HCT116 (cell line): ENCODE measurements around the gene SMG5. TPM values are rescaled to one million over a fixed set of nuclear protein-coding genes. Genes with fewer than 3 reads are reported as not detected.

Source experiments
- ATAC-seq: fragments of 200-7000 bp; cut with Tn5 transposase; 2 replicates; pipeline ENCODE4 v1.9.1; 2020; ENCODE audit warnings: mild to moderate bottlenecking, moderate library complexity
- BruUV-seq: library from RNA; stranded (reverse); fragments of 400-500 nt; replicated peaks from 2 replicates; lab custom pipeline; 2021; lab: Mats Ljungman, UMichigan
- CTCF ChIA-PET: fragments of 300-600 bp; sonication (Branson Sonifier 250); formaldehyde crosslinking; loops from one replicate; lab custom pipeline; 2021; ENCODE audit warnings: antibody characterized with exemption; lab: Charles Lee
- POLR2A ChIA-PET: fragments of 300-600, 350-600 bp; sonication (Branson Sonifier 250); formaldehyde crosslinking; loops from one replicate; lab custom pipeline; 2021; ENCODE audit warnings: antibody characterized with exemption; lab: Charles Lee
- RAD21 ChIA-PET, 2 experiments: fragments of 300-600 bp; sonication (Branson Sonifier 250); formaldehyde crosslinking; loops; one replicate each; lab custom pipeline; 2023; ENCODE audit warnings: low total read pairs in 2 of 2; ENCODE audit not compliant: uncharacterized antibody in 2 of 2, unreplicated experiment in 2 of 2, low non-redundant PET in 1 of 2; lab: Charles Lee
- DNase-seq: peaks from one replicate; pipeline ENCODE4 v3.0.0-alpha.2; 2010; ENCODE audit warnings: low read depth, low spot score
- H2AFZ ChIP-seq: fragments of 200-600 bp; shearing (Covaris generic), sonication (generic); 2 replicates; pipeline ENCODE4 v1.6.1; 2017; ENCODE audit warnings: low read depth, mixed run types, mixed read lengths, antibody characterized with exemption, low read length; ENCODE audit not compliant: poor library complexity, severe bottlenecking
- H3K27ac ChIP-seq: 2 replicates; pipeline ENCODE4 v1.5.1; 2012; ENCODE audit warnings: low read depth, low read length
- H3K27me3 ChIP-seq: fragments of 200-600 bp; sonication (generic); 2 replicates; pipeline ENCODE4 v1.6.1; 2016; ENCODE audit warnings: mixed run types, low read length, mixed read lengths; ENCODE audit not compliant: insufficient read depth
- H3K36me3 ChIP-seq, 2 experiments: fragments of 200-500 bp in 1 of 2; fragments of 200-600 bp in 1 of 2; sonication (Bioruptor generic) in 1 of 2; sonication (generic) in 1 of 2; 2 replicates each; pipeline versions ENCODE4 v1.5.1 to v1.6.1; 2014 to 2016; ENCODE audit warnings: low read length in 2 of 2, inconsistent platforms in 1 of 2, mixed read lengths in 1 of 2, mixed run types in 1 of 2; ENCODE audit not compliant: insufficient read depth in 2 of 2, control insufficient read depth in 1 of 2
- H3K4me1 ChIP-seq, 2 experiments: fragments of 200-600 bp in 1 of 2; sonication (generic) in 1 of 2; 2 replicates each; pipeline versions ENCODE4 v1.5.1 to v1.6.1; 2012 to 2017; ENCODE audit warnings: low read length in 2 of 2, inconsistent platforms in 1 of 2, mild to moderate bottlenecking in 1 of 2, mixed read lengths in 1 of 2, mixed run types in 1 of 2, moderate library complexity in 1 of 2; ENCODE audit not compliant: insufficient read depth in 2 of 2, control insufficient read depth in 1 of 2
- H3K4me2 ChIP-seq: fragments of 200-600 bp; sonication (generic); 2 replicates; pipeline ENCODE4 v1.6.1; 2017; ENCODE audit warnings: mixed run types, low read length, mixed read lengths
- H3K4me3 ChIP-seq, 2 experiments: fragments of 200-600 bp in 1 of 2; sonication (generic) in 1 of 2; replicated peaks in 1 of 2; 2 replicates each; pipeline ENCODE4 v1.5.1; 2011 to 2016; ENCODE audit warnings: low read length in 2 of 2, control low read depth in 1 of 2, low read depth in 1 of 2, mild to moderate bottlenecking in 1 of 2, mixed read lengths in 1 of 2, mixed run types in 1 of 2
- H3K79me2 ChIP-seq: fragments of 200-600 bp; sonication (generic); 2 replicates; pipeline ENCODE4 v1.6.1; 2017; ENCODE audit warnings: mild to moderate bottlenecking, mixed run types, low read length, moderate library complexity, mixed read lengths; ENCODE audit not compliant: insufficient read depth
- H3K9ac ChIP-seq: fragments of 200-600 bp; sonication (generic); 2 replicates; pipeline ENCODE4 v1.6.1; 2016; ENCODE audit warnings: low read length, mixed read lengths
- H3K9me2 ChIP-seq: fragments of 200-600 bp; sonication (generic), shearing (Covaris generic); 2 replicates; pipeline ENCODE4 v1.6.1; 2017; ENCODE audit warnings: mixed run types, mild to moderate bottlenecking, moderate library complexity; ENCODE audit not compliant: insufficient read depth
- H3K9me3 ChIP-seq, 2 experiments: fragments of 200-500 bp in 1 of 2; fragments of 200-600 bp in 1 of 2; sonication (Bioruptor generic) in 1 of 2; sonication (generic) in 1 of 2; 2 replicates each; pipeline ENCODE4 v1.6.1; 2014 to 2017; ENCODE audit warnings: low read length in 2 of 2, mixed read lengths in 2 of 2, inconsistent platforms in 1 of 2, low read depth in 1 of 2, mild to moderate bottlenecking in 1 of 2, mixed run types in 1 of 2, moderate library complexity in 1 of 2; ENCODE audit not compliant: control insufficient read depth in 1 of 2, insufficient read depth in 1 of 2
- H4K20me1 ChIP-seq: fragments of 200-600 bp; sonication (generic), shearing (Covaris generic); 2 replicates; pipeline ENCODE4 v1.6.1; 2017; ENCODE audit warnings: mixed run types, mild to moderate bottlenecking, moderate library complexity; ENCODE audit not compliant: insufficient read depth
- CEBPB ChIP-seq: IDR thresholded peaks from 2 replicates; pipeline ENCODE4 v1.6.1; 2012; ENCODE audit warnings: low read depth
- EGR1 ChIP-seq: IDR thresholded peaks from 2 replicates; pipeline ENCODE4 v1.6.1; 2012; ENCODE audit warnings: low read depth
- ELF1 ChIP-seq: IDR thresholded peaks from 2 replicates; pipeline ENCODE4 v1.6.1; 2012; ENCODE audit warnings: low read depth, borderline replicate concordance
- EZH2 ChIP-seq: fragments of 200-600 bp; sonication (generic); IDR thresholded peaks from 2 replicates; pipeline ENCODE4 v1.6.1; 2017; ENCODE audit warnings: antibody characterized with exemption, mixed run types
- EZH2phosphoT487 ChIP-seq: fragments of 200-600 bp; IDR thresholded peaks from 2 replicates; pipeline ENCODE4 v1.6.1; 2018; ENCODE audit warnings: antibody characterized with exemption, borderline replicate concordance
- FOSL1 ChIP-seq: IDR thresholded peaks from 2 replicates; pipeline ENCODE4 v1.6.1; 2012; ENCODE audit warnings: low read depth
- JUND ChIP-seq: IDR thresholded peaks from 2 replicates; pipeline ENCODE4 v1.6.1; 2012
- POLR2A ChIP-seq: IDR thresholded peaks from 2 replicates; pipeline ENCODE4 v1.7.0; 2011; ENCODE audit warnings: borderline replicate concordance; ENCODE audit not compliant: insufficient read depth, insufficient read length; ENCODE audit errors: extremely low read depth
- POLR2AphosphoS5 ChIP-seq: IDR thresholded peaks from 2 replicates; pipeline ENCODE4 v1.6.1; 2011; ENCODE audit warnings: mild to moderate bottlenecking, low read depth, low read length, moderate library complexity
- RAD21 ChIP-seq: IDR thresholded peaks from 2 replicates; pipeline ENCODE4 v1.6.1; 2012; ENCODE audit warnings: low read depth, mild to moderate bottlenecking
- SIN3A ChIP-seq: IDR thresholded peaks from 2 replicates; pipeline ENCODE4 v1.6.1; 2012; ENCODE audit warnings: low read depth
- SRF ChIP-seq: IDR thresholded peaks from 2 replicates; pipeline ENCODE4 v1.6.1; 2012; ENCODE audit warnings: low read depth
- TCF7L2 ChIP-seq: IDR thresholded peaks from 2 replicates; pipeline ENCODE4 v1.7.0; 2011; ENCODE audit warnings: borderline replicate concordance, inconsistent platforms; ENCODE audit not compliant: insufficient read depth, insufficient read length; ENCODE audit errors: extremely low read depth
- YY1 ChIP-seq: IDR thresholded peaks from 2 replicates; pipeline ENCODE4 v1.6.1; 2011; ENCODE audit warnings: low read length, low read depth, moderate library complexity, mild to moderate bottlenecking; ENCODE audit not compliant: insufficient replicate concordance; ENCODE audit errors: extremely low read depth
- ZBTB33 ChIP-seq: IDR thresholded peaks from 2 replicates; pipeline ENCODE4 v1.6.1; 2011; ENCODE audit warnings: mild to moderate bottlenecking, low read length, moderate library complexity; ENCODE audit not compliant: insufficient replicate concordance; ENCODE audit errors: extremely low read depth
- ZFX ChIP-seq: fragments of 450-650 bp; IDR thresholded peaks from 2 replicates; pipeline ENCODE4 v1.6.1; 2017
- ZNF274 ChIP-seq: fragments of 200-500 bp; sonication (Bioruptor generic); IDR thresholded peaks from 2 replicates; pipeline ENCODE4 v1.6.1; 2014; ENCODE audit warnings: mild to moderate bottlenecking, low read depth, low read length, inconsistent platforms
- intact Hi-C: fragments of 100-400 bp; cut with micrococcal nuclease; formaldehyde crosslinking; loops from 2 replicates; pipeline ENCODE4 v1.10.0; 2022
- total RNA-seq: library from RNA; stranded (reverse); gene quantifications from one replicate; pipeline ENCODE4 v1.2.1, GENCODE V29; 2021; ENCODE audit not compliant: unreplicated experiment
- TF ChIP-seq, protein P1 (sequence below): IDR thresholded peaks from 2 replicates; pipeline ENCODE4 v1.6.1; 2012
- TF ChIP-seq, protein P2 (sequence below): IDR thresholded peaks from 2 replicates; pipeline ENCODE4 v1.6.1; 2012; ENCODE audit warnings: low read depth

SMG5 gene
- total RNA-seq, 1 experiment from 2014 or later = 75.2 TPM

GRCh38 chr1:156285437-156285836 lies 2.8 kb upstream of the SMG5 start:
- intact Hi-C loops = no loop called here
- ATAC-seq (no peak), DNase-seq (no peak)
- Histone ChIP-seq H3K4me3 (no peak overlapping the region), H3K36me3 (peaks cover 0 to under 1% of the 10 kb centered on the region in 2 experiments; a peak in 1 of 4 replicates), H4K20me1 (peaks cover 4% of the 10 kb centered on the region; the same call in 1 of the 2 replicates), H3K27me3 (no peaks in the 10 kb centered on the region), H3K9ac (no peak overlapping the region), H3K79me2 (peaks cover 30% of the 10 kb centered on the region), H2AFZ (no peak overlapping the region), H3K27ac (no peak overlapping the region), H3K9me2 (no peaks in the 10 kb centered on the region), H3K9me3 (no peaks in the 10 kb centered on the region), H3K4me2 (no peak overlapping the region), H3K4me1 (peaks cover 24 to 27% of the 10 kb centered on the region in 2 experiments)
- CTCF ChIA-PET = no interaction called here
- RAD21 ChIA-PET = no interaction called here
- POLR2A ChIA-PET = no interaction called here
- BruUV-seq = no TSS peak
- TF ChIP-seq ZNF274 = no peak
- TF ChIP-seq YY1 = no peak
- TF ChIP-seq EZH2phosphoT487 = no peak
- TF ChIP-seq EGR1 = no peak
- no peak for TF ChIP-seq RAD21
- no peak for TF ChIP-seq ELF1
- no peak for TF ChIP-seq SRF
- no peak for TF ChIP-seq SIN3A
- no peak for TF ChIP-seq EZH2
- TF ChIP-seq POLR2A = no peak
- TF ChIP-seq, protein P1, sequence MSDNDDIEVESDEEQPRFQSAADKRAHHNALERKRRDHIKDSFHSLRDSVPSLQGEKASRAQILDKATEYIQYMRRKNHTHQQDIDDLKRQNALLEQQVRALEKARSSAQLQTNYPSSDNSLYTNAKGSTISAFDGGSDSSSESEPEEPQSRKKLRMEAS = no peak
- no peak for TF ChIP-seq POLR2AphosphoS5
- no peak for TF ChIP-seq ZFX
- TF ChIP-seq TCF7L2 = no peak
- TF ChIP-seq, protein P2, sequence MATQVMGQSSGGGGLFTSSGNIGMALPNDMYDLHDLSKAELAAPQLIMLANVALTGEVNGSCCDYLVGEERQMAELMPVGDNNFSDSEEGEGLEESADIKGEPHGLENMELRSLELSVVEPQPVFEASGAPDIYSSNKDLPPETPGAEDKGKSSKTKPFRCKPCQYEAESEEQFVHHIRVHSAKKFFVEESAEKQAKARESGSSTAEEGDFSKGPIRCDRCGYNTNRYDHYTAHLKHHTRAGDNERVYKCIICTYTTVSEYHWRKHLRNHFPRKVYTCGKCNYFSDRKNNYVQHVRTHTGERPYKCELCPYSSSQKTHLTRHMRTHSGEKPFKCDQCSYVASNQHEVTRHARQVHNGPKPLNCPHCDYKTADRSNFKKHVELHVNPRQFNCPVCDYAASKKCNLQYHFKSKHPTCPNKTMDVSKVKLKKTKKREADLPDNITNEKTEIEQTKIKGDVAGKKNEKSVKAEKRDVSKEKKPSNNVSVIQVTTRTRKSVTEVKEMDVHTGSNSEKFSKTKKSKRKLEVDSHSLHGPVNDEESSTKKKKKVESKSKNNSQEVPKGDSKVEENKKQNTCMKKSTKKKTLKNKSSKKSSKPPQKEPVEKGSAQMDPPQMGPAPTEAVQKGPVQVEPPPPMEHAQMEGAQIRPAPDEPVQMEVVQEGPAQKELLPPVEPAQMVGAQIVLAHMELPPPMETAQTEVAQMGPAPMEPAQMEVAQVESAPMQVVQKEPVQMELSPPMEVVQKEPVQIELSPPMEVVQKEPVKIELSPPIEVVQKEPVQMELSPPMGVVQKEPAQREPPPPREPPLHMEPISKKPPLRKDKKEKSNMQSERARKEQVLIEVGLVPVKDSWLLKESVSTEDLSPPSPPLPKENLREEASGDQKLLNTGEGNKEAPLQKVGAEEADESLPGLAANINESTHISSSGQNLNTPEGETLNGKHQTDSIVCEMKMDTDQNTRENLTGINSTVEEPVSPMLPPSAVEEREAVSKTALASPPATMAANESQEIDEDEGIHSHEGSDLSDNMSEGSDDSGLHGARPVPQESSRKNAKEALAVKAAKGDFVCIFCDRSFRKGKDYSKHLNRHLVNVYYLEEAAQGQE = no peak
- no peak for TF ChIP-seq ZBTB33
- no peak for TF ChIP-seq CEBPB
- TF ChIP-seq FOSL1 = no peak
- no peak for TF ChIP-seq JUND
